WI38 (cell line): ENCODE data around the gene CABP2.
"Not testable (repeated sequence)": the region's sequence is repeated elsewhere in the genome, so short reads cannot be mapped to it uniquely, and the experiment has no call there.

Experiments
- H3K4me3 ChIP-seq: 2 replicates; pipeline ENCODE4 v1.5.1; 2011; ENCODE audit warnings: low read depth, mild to moderate bottlenecking, control low read depth, low read length
- TF ChIP-seq, protein P1 (sequence below): IDR thresholded peaks from 2 replicates; pipeline ENCODE4 v1.5.1; 2012; ENCODE audit warnings: low read depth, mild to moderate bottlenecking, control low read depth, low read length

Gene CABP2

GRCh38 chr11:67561971-67562619, 38.8 kb upstream of the CABP2 start:
- TF ChIP-seq, protein P1, sequence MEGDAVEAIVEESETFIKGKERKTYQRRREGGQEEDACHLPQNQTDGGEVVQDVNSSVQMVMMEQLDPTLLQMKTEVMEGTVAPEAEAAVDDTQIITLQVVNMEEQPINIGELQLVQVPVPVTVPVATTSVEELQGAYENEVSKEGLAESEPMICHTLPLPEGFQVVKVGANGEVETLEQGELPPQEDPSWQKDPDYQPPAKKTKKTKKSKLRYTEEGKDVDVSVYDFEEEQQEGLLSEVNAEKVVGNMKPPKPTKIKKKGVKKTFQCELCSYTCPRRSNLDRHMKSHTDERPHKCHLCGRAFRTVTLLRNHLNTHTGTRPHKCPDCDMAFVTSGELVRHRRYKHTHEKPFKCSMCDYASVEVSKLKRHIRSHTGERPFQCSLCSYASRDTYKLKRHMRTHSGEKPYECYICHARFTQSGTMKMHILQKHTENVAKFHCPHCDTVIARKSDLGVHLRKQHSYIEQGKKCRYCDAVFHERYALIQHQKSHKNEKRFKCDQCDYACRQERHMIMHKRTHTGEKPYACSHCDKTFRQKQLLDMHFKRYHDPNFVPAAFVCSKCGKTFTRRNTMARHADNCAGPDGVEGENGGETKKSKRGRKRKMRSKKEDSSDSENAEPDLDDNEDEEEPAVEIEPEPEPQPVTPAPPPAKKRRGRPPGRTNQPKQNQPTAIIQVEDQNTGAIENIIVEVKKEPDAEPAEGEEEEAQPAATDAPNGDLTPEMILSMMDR: no peak
- no peak overlapping the region for H3K4me3 ChIP-seq

- H3K4me3 ChIP-seq: no peak overlapping the region
- TF ChIP-seq, protein P1: no peak
Measured at GRCh38 chr11:67558084-67558772, 35.0 kb upstream of the CABP2 start.

- TF ChIP-seq, protein P1: no peak
- no peak overlapping the region for H3K4me3 ChIP-seq
Measured at GRCh38 chr11:67556244-67556643, 33.0 kb upstream of the CABP2 start.

DNA sequence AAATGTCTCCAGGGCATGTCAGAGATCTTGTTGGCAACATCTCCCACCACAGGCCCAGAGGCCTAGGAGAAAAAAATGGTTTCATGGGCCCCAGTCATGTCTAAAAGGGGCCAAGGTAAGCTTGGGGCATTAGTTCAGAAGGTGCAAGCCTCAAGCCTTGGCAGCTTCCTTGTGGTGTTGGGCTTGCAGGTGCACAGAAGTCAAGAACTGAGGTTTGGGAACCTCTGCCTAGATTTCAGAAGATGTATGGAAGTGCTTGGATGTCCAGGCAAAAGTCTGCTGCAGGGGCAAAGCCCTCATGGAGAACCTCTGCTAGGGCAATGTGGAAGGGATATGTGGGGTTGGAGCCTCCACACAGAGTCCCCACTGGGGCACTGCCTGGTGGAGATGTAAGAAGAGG, 28.5 kb upstream of the CABP2 start:
- H3K4me3 ChIP-seq: not testable (repeated sequence)

- TF ChIP-seq, protein P1: no peak
- no peak overlapping the region for H3K4me3 ChIP-seq
Measured at GRCh38 chr11:67551127-67551526, 27.9 kb upstream of the CABP2 start.

DNA sequence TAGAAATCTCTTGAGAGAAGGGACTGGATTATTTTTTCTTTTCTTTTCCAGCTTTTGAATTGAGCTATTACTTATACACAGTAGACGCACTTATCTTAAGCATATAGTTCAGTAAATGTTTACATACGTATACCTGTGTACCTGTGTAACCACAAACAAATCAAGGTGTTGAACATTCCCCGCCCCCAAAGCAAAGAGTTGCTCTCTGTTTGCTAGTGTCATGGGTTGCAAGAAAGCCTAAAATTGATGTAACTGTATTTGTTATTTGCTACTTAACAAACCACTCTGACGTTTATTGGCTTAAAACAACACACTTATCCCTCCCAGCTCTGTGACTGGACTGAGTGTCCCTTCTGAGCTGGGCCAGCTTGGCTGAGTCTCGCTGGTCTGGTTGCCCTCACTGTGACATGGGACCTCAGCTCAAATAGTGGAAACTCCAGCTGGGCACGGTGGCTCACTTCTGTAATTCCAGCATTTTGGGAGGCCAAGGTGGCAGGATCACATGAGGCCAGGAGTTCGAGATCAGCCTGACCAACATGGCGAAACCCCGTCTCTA, 25.4 kb upstream of the CABP2 start:
- TF ChIP-seq, protein P1: no peak
- H3K4me3 ChIP-seq: no peak overlapping the region

DNA sequence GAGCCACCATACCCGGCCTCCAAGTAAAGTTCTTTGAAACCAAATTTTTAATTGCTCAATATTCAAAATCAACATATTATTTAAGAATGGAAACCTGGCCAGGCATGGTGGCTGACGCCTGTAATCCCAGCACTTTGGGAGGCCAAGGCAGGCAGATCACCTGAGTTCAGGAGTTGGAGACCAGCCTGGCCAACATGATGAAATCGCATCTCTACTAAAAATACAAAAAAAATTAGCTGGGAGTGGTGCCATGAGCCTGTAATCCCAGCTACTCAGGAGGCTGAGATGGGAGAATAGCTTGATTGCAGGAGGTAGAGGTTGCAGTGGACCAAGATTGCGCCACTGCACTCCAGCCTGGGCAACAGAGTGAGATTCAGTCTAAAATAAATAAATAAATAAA, 24.9 kb upstream of the CABP2 start:
- H3K4me3 ChIP-seq: not testable (repeated sequence)

DNA sequence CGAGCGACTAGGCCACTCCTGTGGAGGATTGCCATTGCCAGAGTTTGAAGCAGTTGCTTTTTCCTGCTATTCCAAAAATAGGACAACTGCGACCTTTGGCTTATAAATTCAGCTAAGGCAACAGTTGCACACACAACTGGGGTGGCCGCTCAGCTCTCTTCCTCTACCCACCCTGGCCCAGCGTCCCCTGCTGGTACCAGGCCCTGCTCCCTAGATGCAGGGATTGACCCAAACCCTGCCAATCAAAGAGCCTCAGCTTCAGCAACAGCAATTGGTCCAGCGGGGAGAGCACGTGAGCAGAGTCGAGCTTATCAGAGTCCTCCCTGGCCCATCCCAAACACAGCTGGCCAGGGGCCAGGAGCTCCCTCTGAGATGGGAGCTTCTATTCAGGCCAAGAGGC, 22.0 kb upstream of the CABP2 start:
- TF ChIP-seq, protein P1: no peak
- no peak overlapping the region for H3K4me3 ChIP-seq
